ENCODE data around the gene HMCN2.
"Not testable (repeated sequence)": the region's sequence is repeated elsewhere in the genome, so short reads cannot be mapped to it uniquely, and the experiment has no call there.

Gene HMCN2

DNA sequence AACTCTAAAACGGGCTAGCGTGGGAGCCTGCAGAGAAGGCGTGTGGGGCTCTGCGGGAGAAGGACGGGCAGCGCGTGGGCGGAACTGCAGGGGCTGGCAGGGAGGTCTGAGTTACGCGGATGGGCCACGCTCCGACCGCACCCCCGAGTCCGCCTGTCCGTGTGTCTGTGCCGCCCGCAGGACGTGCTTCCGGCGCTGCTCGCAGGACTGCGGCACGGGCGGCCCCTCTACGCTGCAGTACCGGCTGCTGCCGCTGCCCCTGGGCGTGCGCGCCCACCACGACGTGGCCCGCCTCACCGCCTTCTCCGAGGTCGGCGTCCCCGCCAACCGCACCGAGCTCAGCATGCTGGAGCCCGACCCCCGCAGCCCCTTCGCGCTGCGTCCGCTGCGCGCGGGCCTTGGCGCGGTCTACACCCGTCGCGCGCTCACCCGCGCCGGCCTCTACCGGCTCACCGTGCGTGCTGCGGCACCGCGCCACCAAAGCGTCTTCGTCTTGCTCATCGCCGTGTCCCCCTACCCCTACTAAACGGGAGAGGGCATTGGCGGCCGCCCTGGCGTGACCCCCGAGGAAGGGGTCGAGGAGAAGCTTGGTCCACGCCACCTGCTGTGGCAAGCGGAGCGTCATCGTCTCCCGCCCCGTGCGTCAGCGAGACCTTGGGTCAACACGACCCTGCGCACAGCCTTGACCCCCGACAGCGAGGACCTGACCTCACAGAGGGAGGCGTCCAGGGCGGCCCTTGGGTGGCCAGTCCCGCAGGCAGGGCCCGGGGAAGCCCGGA is 167.8 kb downstream of the HMCN2 start:
- TF ChIP-seq, protein P1, sequence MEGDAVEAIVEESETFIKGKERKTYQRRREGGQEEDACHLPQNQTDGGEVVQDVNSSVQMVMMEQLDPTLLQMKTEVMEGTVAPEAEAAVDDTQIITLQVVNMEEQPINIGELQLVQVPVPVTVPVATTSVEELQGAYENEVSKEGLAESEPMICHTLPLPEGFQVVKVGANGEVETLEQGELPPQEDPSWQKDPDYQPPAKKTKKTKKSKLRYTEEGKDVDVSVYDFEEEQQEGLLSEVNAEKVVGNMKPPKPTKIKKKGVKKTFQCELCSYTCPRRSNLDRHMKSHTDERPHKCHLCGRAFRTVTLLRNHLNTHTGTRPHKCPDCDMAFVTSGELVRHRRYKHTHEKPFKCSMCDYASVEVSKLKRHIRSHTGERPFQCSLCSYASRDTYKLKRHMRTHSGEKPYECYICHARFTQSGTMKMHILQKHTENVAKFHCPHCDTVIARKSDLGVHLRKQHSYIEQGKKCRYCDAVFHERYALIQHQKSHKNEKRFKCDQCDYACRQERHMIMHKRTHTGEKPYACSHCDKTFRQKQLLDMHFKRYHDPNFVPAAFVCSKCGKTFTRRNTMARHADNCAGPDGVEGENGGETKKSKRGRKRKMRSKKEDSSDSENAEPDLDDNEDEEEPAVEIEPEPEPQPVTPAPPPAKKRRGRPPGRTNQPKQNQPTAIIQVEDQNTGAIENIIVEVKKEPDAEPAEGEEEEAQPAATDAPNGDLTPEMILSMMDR (IDR thresholded peaks at IDR 0.05) = peak; percentile 40
- TF ChIP-seq ZFX (IDR thresholded peaks at IDR 0.05; ENCODE audit: borderline replicate concordance) = no peak
- H3K27ac ChIP-seq = no peak overlapping the region

- no peak overlapping the region for H3K27ac ChIP-seq
- TF ChIP-seq ZFX (IDR thresholded peaks at IDR 0.05; ENCODE audit: borderline replicate concordance) = no peak
- TF ChIP-seq, protein P1 (IDR thresholded peaks at IDR 0.05) = no peak
Observed at GRCh38 chr9:130433947-130434262, 168.3 kb downstream of the HMCN2 start.

GRCh38 chr9:130434656-130435055 is 169.1 kb downstream of the HMCN2 start:
- H3K27ac ChIP-seq = not testable (repeated sequence)

DNA sequence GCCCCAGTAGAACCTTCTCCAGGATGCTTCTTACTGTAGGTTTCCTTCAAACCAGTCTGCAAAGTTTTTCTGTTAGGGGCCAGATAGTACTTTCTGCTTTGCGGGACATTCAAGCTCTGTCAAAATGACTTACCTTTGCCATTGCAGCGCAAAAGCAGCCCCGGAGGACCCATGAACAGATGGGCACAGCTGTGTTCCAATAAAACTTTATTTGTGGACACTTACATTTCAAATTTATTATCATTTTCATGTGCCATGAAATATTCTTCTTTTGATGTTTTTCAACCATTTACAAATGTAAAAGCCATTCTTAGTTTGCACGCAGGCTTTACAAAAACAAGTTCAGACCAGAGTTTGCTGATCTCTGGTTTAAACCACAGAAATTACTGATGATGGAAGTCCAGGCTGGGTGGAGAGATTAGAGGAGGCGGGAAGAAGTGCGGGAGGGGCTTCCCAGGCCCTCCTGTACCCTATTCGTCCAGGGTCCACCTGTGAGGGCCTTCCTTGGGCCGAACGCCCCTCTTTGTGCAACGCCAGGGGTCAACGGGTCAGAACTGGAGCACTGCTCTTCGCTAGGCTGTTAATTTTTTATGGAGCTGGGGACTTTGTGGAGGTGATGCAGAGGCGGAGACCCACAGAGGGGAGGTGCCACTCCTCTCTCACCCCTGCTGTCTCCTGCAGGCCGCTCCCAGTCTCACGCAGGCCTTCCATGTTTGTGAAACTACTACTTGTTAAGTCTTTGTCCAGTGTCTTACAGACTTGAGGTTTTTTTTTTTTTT is 171.6 kb downstream of the HMCN2 start:
- no peak overlapping the region for H3K27ac ChIP-seq
- TF ChIP-seq ZFX (IDR thresholded peaks at IDR 0.05; ENCODE audit: borderline replicate concordance) = no peak
- TF ChIP-seq, protein P1 (IDR thresholded peaks at IDR 0.05) = no peak

- TF ChIP-seq, protein P1 (IDR thresholded peaks at IDR 0.05) = no peak
- TF ChIP-seq ZFX (IDR thresholded peaks at IDR 0.05; ENCODE audit: borderline replicate concordance) = no peak
- no peak overlapping the region for H3K27ac ChIP-seq
Observed at GRCh38 chr9:130438382-130438981, 172.9 kb downstream of the HMCN2 start.

GRCh38 chr9:130441031-130441430 is 175.5 kb downstream of the HMCN2 start:
- TF ChIP-seq, protein P1 (IDR thresholded peaks at IDR 0.05) = no peak
- no peak for TF ChIP-seq ZFX (IDR thresholded peaks at IDR 0.05; ENCODE audit: borderline replicate concordance)
- no peak overlapping the region for H3K27ac ChIP-seq

- TF ChIP-seq ZFX (IDR thresholded peaks at IDR 0.05; ENCODE audit: borderline replicate concordance) = no peak
- TF ChIP-seq, protein P1 (IDR thresholded peaks at IDR 0.05) = no peak
- no peak overlapping the region for H3K27ac ChIP-seq
Observed at GRCh38 chr9:130442746-130443455, 177.3 kb downstream of the HMCN2 start.

Data from 22Rv1 (cell line).